Measurements from ENCODE around the gene OR1F1. TPM values are rescaled to one million over a fixed set of nuclear protein-coding genes. Genes with fewer than 3 reads are reported as not detected.

Gene OR1F1
- total RNA-seq, 1 donor from 2014 or later: not detected

- Histone ChIP-seq H3K4me3 (ENCODE audit: low read depth, low read length) (peak overlapping the region; percentile 83), H3K36me3 (ENCODE audit: control insufficient read depth, insufficient read depth, low read length) (no peaks in the 10 kb centered on the region), H3K27me3 (ENCODE audit: control insufficient read depth, insufficient read depth, low read length) (no peaks in the 10 kb centered on the region)
- no peak for FAIRE-seq
- TF ChIP-seq, protein P1, sequence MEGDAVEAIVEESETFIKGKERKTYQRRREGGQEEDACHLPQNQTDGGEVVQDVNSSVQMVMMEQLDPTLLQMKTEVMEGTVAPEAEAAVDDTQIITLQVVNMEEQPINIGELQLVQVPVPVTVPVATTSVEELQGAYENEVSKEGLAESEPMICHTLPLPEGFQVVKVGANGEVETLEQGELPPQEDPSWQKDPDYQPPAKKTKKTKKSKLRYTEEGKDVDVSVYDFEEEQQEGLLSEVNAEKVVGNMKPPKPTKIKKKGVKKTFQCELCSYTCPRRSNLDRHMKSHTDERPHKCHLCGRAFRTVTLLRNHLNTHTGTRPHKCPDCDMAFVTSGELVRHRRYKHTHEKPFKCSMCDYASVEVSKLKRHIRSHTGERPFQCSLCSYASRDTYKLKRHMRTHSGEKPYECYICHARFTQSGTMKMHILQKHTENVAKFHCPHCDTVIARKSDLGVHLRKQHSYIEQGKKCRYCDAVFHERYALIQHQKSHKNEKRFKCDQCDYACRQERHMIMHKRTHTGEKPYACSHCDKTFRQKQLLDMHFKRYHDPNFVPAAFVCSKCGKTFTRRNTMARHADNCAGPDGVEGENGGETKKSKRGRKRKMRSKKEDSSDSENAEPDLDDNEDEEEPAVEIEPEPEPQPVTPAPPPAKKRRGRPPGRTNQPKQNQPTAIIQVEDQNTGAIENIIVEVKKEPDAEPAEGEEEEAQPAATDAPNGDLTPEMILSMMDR (IDR thresholded peaks at IDR 0.05; ENCODE audit: insufficient read depth, low read length, severe bottlenecking): no peak
- no peak for DNase-seq (ENCODE audit: low read depth)
Measured at GRCh38 chr16:3158026-3158509, 29.9 kb upstream of the OR1F1 start.

GRCh38 chr16:3158510-3159314 lies 29.3 kb upstream of the OR1F1 start:
- FAIRE-seq: no peak
- H3K36me3 ChIP-seq (ENCODE audit: control insufficient read depth, insufficient read depth, low read length): no peaks in the 10 kb centered on the region

GRCh38 chr16:3161235-3162018 lies 26.6 kb upstream of the OR1F1 start:
- no peaks in the 10 kb centered on the region for H3K27me3 ChIP-seq (ENCODE audit: control insufficient read depth, insufficient read depth, low read length)
- no peak overlapping the region for H3K4me3 ChIP-seq (ENCODE audit: low read depth, low read length)
- no peaks in the 10 kb centered on the region for H3K36me3 ChIP-seq (ENCODE audit: control insufficient read depth, insufficient read depth, low read length)
- no peak for FAIRE-seq
- no peak for DNase-seq (ENCODE audit: low read depth)
- TF ChIP-seq, protein P1 (IDR thresholded peaks at IDR 0.05; ENCODE audit: insufficient read depth, low read length, severe bottlenecking): no peak

More at GRCh38 chr16:3158510-3159314, 29.3 kb upstream of the OR1F1 start:
- Histone ChIP-seq H3K4me3 (ENCODE audit: low read depth, low read length) (peak overlapping the region; percentile 83), H3K27me3 (ENCODE audit: control insufficient read depth, insufficient read depth, low read length) (no peaks in the 10 kb centered on the region)
- peak; percentile 75 for DNase-seq (ENCODE audit: low read depth)
- TF ChIP-seq, protein P1 (IDR thresholded peaks at IDR 0.05; ENCODE audit: insufficient read depth, low read length, severe bottlenecking): no peak

DNA sequence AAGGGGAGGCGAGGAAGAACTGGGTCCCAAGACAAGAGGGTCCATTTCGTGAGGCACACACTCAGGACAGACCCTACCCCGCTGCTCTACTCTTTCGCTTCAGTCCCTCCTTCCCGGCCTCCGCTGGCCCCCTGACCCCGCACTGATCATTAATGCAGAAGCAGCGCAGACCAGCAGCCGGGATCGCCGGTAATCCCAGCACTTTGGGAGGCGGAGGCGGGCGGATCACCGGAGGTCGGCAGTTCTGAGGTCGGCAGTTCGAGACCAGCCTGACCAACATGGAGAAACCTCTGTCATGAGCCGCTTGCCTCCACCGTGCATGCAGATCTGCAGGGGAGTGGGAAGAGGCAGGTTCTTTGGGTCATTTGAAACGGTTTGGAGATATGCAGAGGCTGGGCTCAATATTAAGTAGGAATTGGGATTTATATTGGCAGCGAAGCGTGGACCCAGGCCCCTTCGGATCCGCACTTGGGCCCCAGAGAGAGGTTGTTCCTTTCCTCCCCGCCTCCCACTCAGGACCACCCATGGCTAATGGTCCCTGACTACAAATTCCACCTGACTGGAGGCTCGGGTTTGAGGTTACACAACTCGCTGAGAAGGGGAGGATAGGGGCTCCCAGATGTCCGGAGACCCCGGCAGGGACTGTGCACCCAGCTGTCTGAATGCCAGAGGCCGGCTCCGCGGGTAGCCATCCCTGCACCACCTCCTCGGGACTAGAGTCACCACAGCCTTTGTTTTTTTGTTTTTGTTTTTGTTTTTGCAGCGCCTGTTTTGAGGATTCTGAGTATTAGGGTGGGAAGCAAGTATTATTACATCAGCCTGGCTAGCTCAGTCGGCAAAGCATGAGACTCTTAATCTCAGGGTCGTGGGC lies 23.6 kb upstream of the OR1F1 start:
- DNase-seq (ENCODE audit: low read depth) (no peak), FAIRE-seq (no peak)
- Histone ChIP-seq H3K36me3 (ENCODE audit: control insufficient read depth, insufficient read depth, low read length) (no peaks in the 10 kb centered on the region), H3K4me3 (ENCODE audit: low read depth, low read length) (no peak overlapping the region), H3K27me3 (ENCODE audit: control insufficient read depth, insufficient read depth, low read length) (no peaks in the 10 kb centered on the region)
- TF ChIP-seq, protein P1 (IDR thresholded peaks at IDR 0.05; ENCODE audit: insufficient read depth, low read length, severe bottlenecking): no peak

DNA sequence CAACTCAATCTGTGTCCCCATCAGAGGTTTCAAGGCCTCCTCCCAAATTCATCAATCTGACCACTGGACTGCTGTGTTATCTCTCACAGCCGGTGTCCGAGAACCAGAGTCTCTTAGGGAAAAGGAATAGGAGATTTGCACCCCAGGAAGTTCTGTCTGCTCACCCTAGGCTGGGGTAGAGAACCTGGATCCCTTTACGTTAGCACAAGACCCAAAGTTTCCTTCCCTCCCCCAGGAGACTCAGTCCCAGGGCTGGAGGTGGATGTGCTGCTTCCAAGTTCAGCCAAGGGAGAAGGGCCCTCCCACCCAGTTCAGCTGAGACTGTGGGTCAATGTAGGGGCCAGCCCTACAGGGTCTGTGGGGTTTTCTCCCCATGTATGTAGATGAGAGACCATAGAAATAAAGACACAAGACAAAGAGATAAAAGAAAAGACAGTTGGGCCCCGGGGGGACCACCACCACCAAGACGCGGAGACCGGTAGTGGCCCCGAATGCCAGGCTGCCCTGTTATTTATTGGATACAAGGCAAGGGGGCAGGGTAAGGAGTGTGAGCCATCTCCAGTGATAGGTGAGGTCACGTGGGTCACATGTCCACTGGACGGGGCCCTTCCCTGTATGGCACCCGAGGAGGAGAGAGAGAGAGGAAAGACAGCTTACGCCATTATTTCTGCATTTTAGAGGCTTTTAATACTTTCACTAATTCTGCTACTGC lies 22.7 kb upstream of the OR1F1 start:
- no peak for FAIRE-seq
- H3K27me3 ChIP-seq (ENCODE audit: control insufficient read depth, insufficient read depth, low read length): no peaks in the 10 kb centered on the region
- H3K4me3 ChIP-seq (ENCODE audit: low read depth, low read length): no peak overlapping the region
- no peaks in the 10 kb centered on the region for H3K36me3 ChIP-seq (ENCODE audit: control insufficient read depth, insufficient read depth, low read length)
- TF ChIP-seq, protein P1 (IDR thresholded peaks at IDR 0.05; ENCODE audit: insufficient read depth, low read length, severe bottlenecking): no peak
- no peak for DNase-seq (ENCODE audit: low read depth)
